Stimulated activated CD8-positive, alpha-beta memory T cell treated with anti-CD3 and anti-CD28 coated beads, Interleukin-12 subunit alpha, Interleukin-12 subunit beta, amount 100 ng/mL, for 1 hour (primary cell): ENCODE measurements around the gene VGLL4.

Experiments used
- DNase-seq: peaks from one replicate; pipeline ENCODE4 v3.0.0-alpha.2; 2020; ENCODE audit warnings: low read depth

VGLL4 gene

DNA sequence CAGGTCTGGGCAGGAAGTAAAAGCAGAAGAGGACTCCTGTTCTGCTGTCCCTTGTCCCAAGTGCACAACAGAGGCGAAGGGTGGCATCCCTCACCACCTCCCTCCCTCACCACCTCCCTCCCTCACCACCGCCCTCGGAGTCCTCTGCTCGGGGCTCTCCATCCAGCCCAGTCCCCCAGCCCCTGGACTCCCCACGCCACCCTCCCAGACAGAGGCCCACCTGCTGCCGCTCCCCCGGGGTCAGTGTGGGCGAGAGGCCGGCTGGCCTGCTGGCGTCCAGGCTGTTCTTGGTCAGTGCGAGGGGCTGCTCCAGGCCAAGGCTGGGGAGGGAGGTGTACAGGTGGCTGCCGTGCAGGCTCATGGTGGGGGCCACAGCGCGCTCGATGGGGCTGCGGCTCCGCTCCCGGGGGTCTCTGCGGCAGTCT is 79.1 kb downstream of the VGLL4 start:
- no peak for DNase-seq

DNA sequence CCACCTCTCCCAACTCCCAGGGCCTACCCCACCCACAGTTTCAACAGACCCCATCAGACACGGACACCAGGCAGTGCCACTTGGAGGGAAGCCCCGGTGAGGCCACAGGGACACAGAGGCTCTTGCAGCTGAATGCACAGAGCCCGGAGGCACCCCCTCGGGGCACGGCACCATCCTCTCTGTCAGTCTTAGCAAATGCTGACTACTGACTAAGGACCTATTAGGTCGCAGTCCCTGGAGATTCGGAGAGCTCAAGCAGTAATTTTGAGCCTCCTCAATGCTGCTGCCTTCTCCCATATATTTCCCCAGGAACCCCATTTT is 79.9 kb downstream of the VGLL4 start:
- no peak for DNase-seq

DNA sequence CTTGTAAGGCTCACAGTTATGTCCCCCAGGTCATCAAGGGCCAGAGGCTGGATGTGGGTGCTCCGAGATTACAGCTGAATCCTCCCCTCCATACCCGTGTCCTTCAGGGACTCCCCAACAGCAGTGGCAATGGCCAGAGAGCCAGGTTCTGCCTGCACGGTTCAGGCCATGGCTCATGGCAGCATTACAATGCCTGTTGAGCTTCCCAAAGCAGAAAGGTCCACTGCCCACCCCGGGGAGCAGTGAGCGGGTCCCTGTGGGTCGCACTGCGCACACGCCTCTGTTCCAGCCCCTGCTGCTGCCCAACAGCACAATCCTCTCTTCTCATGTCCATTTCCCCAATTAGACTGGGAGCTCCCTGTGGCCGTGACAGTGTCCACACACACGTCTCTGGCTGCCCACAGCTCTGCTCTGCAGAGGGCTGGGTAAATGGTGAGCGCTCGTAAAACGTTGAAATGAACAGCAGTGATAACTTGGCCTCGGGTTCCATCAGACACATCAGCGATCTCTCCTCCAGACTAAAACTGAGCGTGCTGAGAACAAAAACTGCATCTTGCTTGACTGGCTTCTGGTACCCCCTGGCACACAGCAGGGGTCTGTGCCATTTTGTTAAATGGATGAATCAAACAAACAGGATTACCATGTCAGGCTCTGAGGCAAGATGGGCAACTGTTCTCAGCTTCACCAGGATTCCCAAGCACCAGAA is 80.4 kb downstream of the VGLL4 start:
- no peak for DNase-seq

DNA sequence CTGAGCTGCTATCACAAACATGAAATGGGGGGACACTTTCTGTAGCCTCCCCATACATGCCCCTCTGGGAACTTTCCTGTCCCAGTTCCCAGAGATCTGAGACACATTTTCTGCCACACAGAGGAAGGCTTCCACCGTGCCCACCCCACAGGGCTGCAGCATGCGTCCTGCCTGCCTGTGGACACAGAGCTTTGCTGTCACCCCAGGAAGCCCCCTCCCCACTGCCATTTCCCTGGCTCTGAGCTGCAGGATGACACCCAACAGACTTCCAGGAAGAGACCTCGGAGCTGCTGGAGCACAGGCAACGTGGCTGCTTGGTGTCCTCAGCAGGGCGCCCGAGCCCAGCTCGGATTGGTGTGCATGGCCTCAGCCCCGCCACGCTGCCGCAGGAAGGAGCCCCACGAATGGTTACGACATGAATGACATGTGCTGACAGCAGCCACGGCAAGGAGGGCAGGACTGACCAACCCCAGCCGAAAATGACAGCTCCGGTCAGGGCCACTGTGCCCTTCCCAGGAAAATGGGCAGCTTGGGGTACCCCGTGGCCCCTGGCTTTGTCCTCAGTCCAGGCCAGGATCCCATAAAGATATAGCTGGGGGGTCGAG is 81.3 kb downstream of the VGLL4 start:
- DNase-seq, result no peak

DNA sequence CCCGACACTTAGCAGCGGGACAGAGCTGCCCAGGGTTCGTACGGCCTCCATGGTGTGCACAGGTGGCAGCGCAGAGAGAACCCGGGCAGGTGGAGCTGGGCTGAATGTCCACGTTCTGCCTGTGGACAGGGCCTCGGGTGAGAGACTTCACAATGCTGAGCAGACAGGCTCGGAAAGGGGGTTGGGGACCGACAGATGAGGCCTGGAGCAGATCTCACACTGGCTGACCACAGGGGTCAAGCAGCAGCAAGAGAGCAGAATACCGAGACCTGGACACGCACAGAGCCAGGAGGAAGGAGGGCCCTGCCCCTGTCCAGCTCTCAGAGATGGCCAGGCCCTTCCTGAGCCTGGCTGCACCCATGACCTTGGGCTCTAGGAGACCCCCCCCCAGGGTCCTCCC is 83.0 kb downstream of the VGLL4 start:
- DNase-seq, result no peak

DNA sequence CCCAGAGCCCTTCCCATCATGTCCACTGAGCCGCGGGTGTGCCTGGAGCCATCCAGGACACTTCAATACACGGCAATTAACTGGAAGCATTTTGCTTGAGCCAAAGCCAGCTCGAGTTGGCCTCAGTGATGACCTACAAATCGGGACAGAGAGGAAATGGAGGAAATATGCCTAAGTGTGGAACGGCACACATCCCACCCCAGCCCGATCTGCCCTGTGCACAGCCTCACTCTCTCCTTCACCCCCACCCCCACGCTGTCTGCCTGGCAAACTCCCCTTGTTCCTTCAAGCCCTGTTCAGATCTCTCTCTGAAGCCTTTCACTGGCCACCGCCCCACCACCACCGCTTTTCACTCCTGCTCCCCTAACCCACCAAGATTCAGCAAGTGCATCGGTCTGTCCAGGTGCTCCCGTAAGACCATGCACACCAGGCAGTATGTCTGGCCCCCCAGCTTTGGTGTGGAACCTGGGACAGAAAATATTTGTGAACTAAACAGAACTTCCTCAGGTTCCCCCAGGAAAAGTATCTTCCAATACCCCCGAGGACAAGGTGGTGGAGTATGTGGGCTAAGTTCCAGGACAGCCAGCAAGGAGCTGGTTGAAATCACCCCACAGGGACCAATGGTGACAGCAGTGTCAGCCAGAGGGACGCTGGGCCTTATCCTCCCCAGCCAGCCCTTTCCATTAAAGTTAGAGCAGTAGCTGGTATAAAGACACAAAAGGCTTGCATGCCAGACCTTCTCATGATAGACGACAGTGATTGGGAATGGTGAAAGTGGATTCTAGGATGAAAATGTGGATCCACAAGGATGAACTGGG is 83.7 kb downstream of the VGLL4 start:
- DNase-seq, result no peak

DNA sequence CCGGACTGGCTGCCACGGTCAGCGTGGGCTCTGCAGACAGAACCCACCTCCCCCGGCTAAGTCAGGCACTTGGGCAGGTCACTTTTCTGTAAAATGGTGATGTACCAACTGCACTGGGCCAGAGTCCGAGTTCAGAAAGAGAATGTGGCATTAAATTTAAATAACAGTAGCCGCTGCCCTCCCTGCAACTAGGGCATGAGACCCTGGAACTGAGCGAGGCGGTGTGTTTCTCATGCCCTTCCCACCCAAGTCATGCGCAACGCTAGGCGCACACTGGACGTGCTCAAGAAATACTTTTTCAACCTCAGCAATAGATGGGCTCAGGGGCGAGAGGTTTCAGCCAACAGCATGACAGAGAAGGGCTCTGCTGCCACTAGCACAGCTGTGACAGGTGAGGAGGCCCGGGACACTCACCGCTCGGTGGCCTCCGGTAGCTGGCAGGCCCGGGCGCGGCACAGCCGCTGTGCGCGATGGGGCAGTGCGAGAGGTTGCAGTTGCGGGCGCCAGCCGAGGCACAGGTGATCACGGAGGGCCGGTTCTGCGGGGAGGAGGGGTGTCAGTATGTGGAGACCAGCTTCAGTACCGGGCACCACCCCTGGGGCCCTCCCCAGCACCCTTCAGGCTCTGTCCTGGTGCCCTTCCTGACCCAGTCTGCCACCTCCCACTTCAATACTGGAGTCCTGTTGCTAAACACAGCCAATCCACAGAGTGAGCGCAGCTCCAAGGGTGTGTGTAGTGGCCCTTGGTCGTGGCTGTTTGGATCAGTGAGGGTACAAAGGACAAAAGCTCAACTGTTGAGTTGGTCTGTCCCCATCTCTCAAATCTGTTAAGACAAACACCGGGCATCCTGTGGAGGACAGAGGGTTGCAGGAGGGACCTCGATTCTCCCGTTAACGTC is 84.5 kb downstream of the VGLL4 start:
- DNase-seq, result no peak

DNA sequence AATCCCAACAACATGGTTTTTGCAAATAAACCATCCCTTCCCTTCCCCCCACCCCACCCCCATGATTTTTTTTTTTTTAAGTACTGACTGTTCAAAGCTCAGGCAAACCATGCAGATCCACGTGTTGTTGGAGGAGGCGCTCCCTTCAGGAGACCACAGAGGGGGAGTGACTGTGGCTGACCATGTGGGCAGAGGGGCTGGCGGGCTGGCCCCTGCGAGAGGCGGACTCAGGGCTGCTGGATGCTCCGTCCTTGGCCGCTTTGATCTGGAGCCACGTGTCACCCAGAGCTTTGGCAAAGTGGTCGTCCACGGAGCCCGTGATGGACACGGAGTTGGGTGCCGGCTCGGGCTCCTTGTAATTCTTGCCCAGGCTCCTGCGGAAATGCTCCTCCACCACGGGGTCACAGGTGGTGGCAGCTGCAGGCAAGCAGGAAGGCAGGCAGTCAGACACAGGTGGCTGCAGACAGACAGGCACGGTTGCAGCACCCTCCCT is 85.3 kb downstream of the VGLL4 start:
- DNase-seq, result no peak

DNA sequence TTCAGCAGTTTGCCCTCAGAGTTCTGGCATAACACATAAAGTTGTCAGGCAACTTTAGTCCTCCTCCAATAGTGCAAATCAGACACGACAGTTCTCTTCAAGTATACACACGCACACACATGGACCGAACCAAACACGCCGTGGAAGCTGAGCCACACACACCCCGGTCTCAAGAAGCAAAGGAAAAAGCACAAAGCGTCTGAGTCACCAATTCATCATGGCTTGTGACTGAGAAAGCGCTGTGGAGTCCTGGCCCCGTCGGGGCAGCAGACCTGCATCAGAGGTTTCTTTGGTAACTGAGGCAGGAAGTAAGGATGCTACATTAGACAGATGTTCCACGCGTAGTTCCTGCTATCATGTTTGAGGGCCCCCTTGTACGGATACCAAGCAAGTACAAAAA is 85.7 kb downstream of the VGLL4 start:
- no peak for DNase-seq

DNA sequence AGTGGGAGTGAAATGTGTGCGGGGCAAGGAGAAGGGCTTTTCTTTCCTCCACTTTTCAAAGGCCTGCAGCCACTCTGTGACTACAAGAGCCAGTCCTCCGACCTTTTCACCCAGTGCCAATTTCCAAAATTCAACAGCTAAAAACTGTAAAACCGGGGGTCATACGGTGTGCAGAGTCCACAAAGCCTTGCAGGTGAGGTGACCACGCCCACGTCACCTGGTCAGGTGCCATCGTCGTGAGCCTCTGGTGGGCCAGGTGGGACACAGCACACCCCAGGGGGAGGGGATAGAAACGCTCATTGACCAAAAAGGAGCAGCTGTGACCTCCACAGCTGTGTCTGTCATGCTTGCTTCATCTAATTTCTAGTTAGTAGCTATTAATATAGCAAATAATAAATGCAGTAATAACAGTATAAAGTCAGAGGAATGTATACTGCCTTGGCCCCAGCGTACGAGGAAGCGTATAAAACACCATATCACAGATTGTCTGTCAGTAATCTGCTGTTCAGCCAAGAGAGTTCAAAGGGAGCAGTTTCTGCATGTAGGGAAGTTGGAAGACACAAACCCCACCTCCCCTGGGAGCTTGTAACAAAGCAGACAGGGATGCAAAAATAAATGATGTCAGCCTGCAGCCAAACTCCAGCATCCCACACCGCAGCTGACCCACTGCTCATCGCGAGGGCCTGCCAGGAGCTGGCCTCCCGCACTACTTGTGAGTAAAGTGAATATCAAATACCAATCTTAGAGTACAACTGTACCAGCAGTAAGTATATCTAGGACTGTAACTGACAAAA is 86.7 kb downstream of the VGLL4 start:
- no peak for DNase-seq

DNA sequence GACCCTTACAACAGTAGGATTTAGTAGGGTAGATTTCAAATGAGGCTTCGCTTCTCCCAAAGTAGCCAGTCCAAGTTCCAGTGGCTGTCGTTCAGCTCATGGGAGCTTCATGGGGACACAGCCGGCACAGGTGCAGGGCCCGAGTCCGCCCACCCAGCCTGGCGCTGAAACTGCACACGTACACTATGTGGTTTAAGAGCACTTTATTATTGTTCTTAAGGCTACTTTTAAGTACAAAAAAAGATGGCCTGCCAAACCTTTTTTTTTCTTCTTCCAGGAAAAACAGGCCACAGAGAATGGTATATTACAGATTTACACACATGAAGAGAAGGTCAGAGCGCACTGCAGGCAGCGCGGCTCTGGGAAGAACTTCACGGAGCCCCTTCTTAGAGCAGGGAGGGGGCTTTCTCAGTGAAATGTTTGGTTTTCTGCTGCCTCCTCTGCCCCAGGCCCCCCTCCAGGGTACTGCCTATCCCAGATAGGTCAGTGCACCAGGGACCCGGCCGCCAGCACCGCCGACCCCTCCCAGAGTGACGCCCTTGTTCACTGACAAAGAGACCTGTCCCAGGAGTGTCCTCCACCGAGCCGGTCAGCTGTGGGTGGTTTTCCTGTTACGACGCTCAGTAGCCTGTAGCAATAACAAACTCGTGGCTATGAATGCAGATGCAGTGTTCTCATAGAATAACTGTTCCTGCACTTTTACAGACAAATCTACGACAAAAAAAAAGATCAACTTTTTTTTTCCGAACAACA is 87.7 kb downstream of the VGLL4 start:
- no peak for DNase-seq

DNA sequence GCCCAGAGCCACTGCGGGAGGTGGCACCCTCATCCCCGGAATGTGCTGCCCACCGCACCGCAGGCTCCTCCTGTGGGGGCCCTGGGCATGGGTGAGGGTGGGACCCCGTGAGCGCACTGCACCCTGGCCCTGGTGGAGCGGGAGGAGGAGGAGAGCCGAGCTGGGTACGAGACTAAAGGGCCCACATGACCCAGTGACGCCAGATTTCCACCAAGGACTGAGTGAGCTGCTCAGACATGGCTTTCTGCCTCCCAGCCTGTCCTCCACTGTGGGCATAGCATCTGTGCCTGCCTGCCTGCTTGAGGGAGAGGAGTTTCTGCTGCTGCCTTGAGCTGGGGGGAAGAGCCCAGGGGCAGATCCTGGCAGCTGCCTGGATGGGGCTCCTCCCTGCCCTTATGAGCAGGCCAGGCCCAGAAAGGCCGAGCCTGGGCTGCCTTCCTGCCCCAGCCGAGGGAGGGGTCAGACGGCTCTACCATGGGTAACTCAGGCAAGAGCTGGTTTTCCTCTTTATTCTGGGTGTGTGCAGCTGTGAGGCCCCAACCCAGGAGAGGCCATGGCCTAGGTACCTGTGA is 88.4 kb downstream of the VGLL4 start:
- no peak for DNase-seq

DNA sequence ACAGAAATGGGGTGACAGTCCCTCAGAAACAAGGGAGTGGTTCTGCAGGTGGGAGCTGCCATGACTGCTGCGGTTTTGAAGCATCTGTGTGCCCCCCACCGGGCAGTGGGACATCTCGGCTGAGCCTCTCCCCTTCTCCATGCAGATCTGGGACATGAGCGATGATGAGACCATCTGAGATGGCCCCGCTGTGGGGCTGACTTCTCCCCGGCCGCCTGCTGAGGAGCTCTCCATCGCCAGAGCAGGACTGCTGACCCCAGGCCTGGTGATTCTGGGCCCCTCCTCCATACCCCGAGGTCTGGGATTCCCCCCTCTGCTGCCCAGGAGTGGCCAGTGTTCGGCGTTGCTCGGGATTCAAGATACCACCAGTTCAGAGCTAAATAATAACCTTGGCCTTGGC is 89.0 kb downstream of the VGLL4 start:
- DNase-seq, result no peak

DNA sequence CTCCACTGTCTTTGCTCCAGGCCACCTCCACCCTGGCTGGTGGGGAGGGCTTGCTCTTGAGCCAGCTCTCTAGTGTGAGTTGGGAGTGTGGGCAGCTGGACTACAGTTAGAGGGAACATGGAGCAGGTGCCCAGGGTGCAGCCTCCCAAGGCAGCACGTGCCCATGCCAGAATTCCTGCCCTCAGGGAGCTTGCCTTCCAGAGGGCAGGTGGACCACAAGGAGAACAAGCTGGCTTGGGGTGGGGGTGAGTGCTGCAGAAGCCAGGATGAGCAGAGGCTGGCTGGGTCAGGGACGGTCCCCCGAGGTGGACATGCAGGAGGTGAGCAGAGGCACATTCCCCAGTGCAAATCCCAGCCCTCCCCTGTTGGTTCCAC is 89.5 kb downstream of the VGLL4 start:
- no peak for DNase-seq

DNA sequence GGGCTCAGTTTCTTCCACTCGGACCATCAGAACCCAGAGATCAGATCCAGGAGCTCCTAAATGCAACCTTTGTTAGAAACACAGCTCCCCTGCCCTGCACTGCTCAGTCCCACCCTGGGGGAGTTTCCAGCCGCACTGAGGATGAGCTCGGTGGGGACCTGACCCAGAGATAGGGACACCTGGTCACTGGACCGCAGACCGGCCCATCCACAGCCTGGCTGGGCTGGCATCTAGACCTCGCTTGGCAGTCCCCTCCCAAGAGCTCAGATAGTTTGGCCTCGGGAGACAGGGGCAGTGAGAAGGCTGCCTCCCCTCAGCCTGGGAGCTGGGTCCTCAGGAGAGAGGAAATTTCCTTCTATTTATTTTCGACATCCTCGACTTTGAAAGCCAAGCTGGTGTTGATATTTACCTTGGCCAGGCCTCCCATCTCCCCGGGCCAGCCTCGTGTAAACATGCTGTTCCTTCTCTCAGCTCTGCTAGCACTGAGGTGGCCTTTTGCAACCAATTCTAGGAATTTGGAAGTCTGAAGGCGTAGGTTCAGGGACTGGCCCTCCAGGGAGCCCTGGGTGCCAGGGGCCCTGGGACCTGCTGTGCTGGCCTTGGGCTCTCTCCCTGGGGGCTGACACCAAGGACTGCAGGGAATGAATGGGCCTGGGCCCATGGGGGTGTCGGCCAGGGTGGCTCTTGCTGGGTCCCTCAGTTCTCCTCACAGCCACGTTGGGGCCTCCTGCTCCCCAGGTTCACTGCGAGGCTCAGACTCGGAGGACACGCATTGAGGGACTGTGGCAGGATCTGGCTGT is 90.1 kb downstream of the VGLL4 start:
- DNase-seq, result no peak

DNA sequence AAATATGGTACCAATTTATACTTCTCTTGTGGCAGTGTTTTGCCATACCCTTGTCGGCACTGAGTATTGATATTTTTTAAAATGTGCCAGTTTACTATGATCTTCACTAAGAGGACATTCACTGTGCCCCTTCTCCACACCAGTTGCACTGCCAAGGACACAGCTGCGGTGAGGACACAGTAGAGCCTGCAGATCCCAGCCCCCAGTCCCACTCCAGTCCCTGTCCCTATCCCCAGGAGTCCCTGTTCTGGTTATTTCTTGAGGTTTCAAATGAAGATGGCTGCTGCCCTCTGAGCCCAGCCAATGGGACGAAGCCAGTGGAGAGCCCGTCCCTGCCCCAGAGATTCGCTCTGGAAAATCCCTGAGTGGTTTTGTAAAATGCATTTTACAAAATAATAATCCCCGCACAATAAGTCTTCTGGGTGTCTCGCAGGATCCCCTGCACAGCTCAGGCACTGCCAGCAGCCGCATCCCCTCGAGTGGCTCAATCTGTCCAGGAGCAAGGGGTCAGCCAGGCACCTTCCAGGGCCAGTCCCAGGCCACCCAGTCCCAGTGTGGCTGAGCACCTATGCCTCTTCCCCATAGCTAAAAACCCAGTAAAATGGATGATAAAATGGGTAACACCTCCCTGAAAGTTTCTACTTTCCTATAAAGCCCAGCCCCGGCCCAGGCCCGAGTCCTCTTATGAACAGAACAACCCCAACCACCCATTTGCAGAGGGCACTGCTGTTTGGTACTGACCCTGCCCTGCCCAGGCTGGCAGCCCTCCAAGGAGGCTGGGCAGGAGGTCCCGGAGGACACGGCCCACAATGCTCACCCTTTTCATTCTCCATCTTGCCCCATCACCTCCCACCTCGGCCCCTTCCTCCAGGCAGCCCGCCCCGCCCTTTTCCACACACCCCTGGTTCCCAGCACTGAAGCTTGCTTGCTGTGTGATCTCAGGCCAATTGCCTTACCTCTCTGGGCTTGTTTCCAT is 91.1 kb downstream of the VGLL4 start:
- DNase-seq, result no peak

DNA sequence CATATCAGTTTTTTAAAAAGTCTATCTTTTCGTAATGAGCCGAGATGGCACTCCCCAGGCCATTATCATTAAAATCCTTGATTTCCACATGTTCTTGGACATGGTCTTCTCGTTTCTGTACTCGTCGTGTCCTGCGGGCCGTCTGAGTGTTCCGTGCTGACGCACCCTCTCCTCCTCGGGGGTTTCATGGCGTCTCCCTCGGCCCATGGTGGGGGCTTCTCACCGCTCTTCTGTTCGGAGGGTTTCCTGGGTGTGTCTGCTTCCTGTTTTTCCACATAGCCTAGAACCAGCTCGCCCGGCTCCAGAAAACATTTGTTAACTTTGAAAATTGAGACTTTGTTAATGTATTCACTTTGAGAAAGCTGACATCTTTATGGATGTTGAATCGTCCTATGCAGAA is 92.7 kb downstream of the VGLL4 start:
- no peak for DNase-seq

DNA sequence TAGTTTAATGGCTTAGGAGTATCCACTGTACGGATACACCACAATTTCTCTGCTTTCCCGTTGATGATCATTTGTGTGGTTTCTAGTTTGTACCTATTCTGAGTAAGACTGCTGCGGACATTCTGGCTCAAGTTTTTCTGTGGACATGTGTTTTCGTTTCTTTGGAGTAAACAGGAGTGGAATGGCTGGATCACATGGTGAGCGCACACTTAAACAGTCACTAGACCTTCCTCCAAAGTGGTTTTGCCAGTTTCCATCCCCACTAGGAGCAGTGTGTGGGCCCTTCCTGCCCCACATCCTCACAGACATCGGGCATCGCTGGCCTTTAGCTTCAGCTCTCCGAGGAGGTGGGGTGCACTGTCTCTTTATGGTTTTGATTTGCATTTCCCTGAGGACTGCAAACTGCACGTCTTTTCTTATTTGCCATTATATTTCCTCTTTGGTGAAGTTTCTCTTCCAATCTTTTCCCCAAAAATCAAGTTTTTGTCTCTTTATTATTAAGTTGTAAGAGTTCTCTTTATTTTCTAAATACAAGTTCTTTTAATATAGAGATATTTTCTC is 94.1 kb downstream of the VGLL4 start:
- DNase-seq, result no peak
